GM12878 (cell line): ENCODE results near the gene BLOC1S5. TPM values are rescaled to one million over a fixed set of nuclear protein-coding genes. Genes with fewer than 3 reads are reported as not detected.

Source experiments
- ATAC-seq: fragments of 200-7000 bp; cut with Tn5 transposase; 3 replicates; pipeline ENCODE4 v1.9.1; 2020; ENCODE audit warnings: mild to moderate bottlenecking, moderate library complexity
- BruUV-seq: library from RNA; stranded (reverse); fragments of 400-500 nt; replicated peaks from 2 replicates; lab custom pipeline; 2021; lab: Mats Ljungman, UMichigan
- CTCF ChIA-PET: fragments of 300-600 bp; sonication (Branson Sonifier 250); formaldehyde crosslinking; extraction: SDS; loops from one replicate; lab custom pipeline; 2021; ENCODE audit warnings: inconsistent platforms; lab: Yijun Ruan, JAX
- POLR2A ChIA-PET: fragments of 350-600 bp; formaldehyde crosslinking; extraction: SDS; loops from one replicate; lab custom pipeline; 2021; ENCODE audit warnings: inconsistent platforms; lab: Charles Lee
- RAD21 ChIA-PET: fragments of 300-600 bp; sonication (Branson Sonifier 250); formaldehyde crosslinking; loops from one replicate; lab custom pipeline; 2023; ENCODE audit warnings: antibody characterized with exemption; ENCODE audit not compliant: unreplicated experiment; lab: Charles Lee
- SMC1A ChIA-PET: fragments of 300-600 bp; sonication (Branson Sonifier 250); formaldehyde crosslinking; loops from one replicate; lab custom pipeline; 2023; ENCODE audit not compliant: unreplicated experiment, uncharacterized antibody; lab: Charles Lee
- DNase-seq: peaks from one replicate; pipeline ENCODE4 v3.0.0-alpha.2; 2011; ENCODE audit warnings: low read depth, low spot score
- FAIRE-seq: peaks from 3 replicates; lab custom pipeline; 2011; peaks lifted over from hg19 to GRCh38; lab: Jason Lieb, UNC
- H2AFZ ChIP-seq: 2 replicates; pipeline ENCODE4 v1.6.0; 2011; ENCODE audit warnings: low read depth, low read length, control low read depth; ENCODE audit not compliant: control insufficient read depth
- H3K27ac ChIP-seq: 2 replicates; pipeline ENCODE4 v1.5.1; 2011; ENCODE audit warnings: control low read depth; ENCODE audit not compliant: control insufficient read depth, insufficient read depth
- H3K27me3 ChIP-seq, 2 experiments: replicated peaks in 1 of 2; 2 replicates each; pipeline versions ENCODE4 v1.6.0 to v1.6.1; 2011; ENCODE audit warnings: low read length in 1 of 2; ENCODE audit not compliant: control insufficient read depth in 2 of 2, insufficient read depth in 2 of 2
- H3K36me3 ChIP-seq, 2 experiments: 2 replicates each; pipeline ENCODE4 v1.5.1; 2011; ENCODE audit warnings: low read length in 1 of 2; ENCODE audit not compliant: control insufficient read depth in 2 of 2, insufficient read depth in 2 of 2
- H3K4me1 ChIP-seq: 2 replicates; pipeline ENCODE4 v1.6.1; 2011; ENCODE audit warnings: mild to moderate bottlenecking, low read length, moderate library complexity, mixed read lengths; ENCODE audit not compliant: control insufficient read depth, insufficient read depth
- H3K4me2 ChIP-seq: 2 replicates; pipeline ENCODE4 v1.6.0; 2011; ENCODE audit warnings: control low read depth; ENCODE audit not compliant: control insufficient read depth, insufficient read depth
- H3K4me3 ChIP-seq: fragments of 200-600 bp; sonication (generic); 2 replicates; pipeline ENCODE4 v1.5.1; 2016
- H3K79me2 ChIP-seq: 2 replicates; pipeline ENCODE4 v1.6.0; 2011; ENCODE audit warnings: low read length; ENCODE audit not compliant: control insufficient read depth, insufficient read depth
- H3K9ac ChIP-seq: 2 replicates; pipeline ENCODE4 v1.8.0; 2011; ENCODE audit warnings: low read length, control low read depth, mixed read lengths; ENCODE audit not compliant: control insufficient read depth, insufficient read depth
- H3K9me3 ChIP-seq: replicated peaks from 3 replicates; pipeline ENCODE4 v1.5.1; 2011; ENCODE audit warnings: mild to moderate bottlenecking, low read length; ENCODE audit not compliant: control insufficient read depth, insufficient read depth
- H4K20me1 ChIP-seq: 2 replicates; pipeline ENCODE4 v1.6.0; 2011; ENCODE audit not compliant: control insufficient read depth, insufficient read depth
- EGR1 ChIP-seq, 2 experiments: IDR thresholded peaks; 1 replicate in 1 of 2; 2 replicates in 1 of 2; pipeline ENCODE4 v1.6.1; 2011 to 2012; ENCODE audit warnings: low read depth in 2 of 2, low read length in 2 of 2, borderline replicate concordance in 1 of 2, mild to moderate bottlenecking in 1 of 2, moderate library complexity in 1 of 2
- ESRRA ChIP-seq: IDR thresholded peaks from 2 replicates; pipeline ENCODE4 v1.6.1; 2012; ENCODE audit warnings: mild to moderate bottlenecking, low read length, improper control_type of control experiment
- GATAD2B ChIP-seq: fragments of 450-650 bp; conservative IDR thresholded peaks from 2 replicates; pipeline ENCODE4 v1.6.1; 2017; ENCODE audit warnings: low read depth, mild to moderate bottlenecking, moderate library complexity
- JUNB ChIP-seq: IDR thresholded peaks from 2 replicates; pipeline ENCODE4 v1.6.1; 2016; ENCODE audit warnings: antibody characterized with exemption, mild to moderate bottlenecking
- MLLT1 ChIP-seq: fragments of 450-650 bp; IDR thresholded peaks from 2 replicates; pipeline ENCODE4 v1.6.1; 2016; ENCODE audit warnings: mild to moderate bottlenecking
- MYB ChIP-seq: fragments of 150-350 bp; IDR thresholded peaks from 2 replicates; pipeline ENCODE4 v1.6.1; 2014; ENCODE audit warnings: mild to moderate bottlenecking, low read depth, low read length, borderline replicate concordance
- MYC ChIP-seq: IDR thresholded peaks from 2 replicates; pipeline ENCODE4 v1.6.1; 2011; ENCODE audit warnings: mild to moderate bottlenecking, low read length, moderate library complexity, inconsistent platforms; ENCODE audit not compliant: insufficient read depth, insufficient replicate concordance, insufficient read length, severe bottlenecking
- NFYB ChIP-seq: IDR thresholded peaks from 2 replicates; pipeline ENCODE4 v1.6.1; 2011; ENCODE audit warnings: low read depth, mild to moderate bottlenecking, low read length, improper control_type of control experiment, moderate library complexity; ENCODE audit not compliant: insufficient read depth
- SKIL ChIP-seq: fragments of 450-650 bp; IDR thresholded peaks from 2 replicates; pipeline ENCODE4 v1.6.1; 2017; ENCODE audit warnings: mild to moderate bottlenecking, low read depth, inconsistent platforms; ENCODE audit not compliant: poor library complexity, severe bottlenecking
- SREBF2 ChIP-seq: IDR thresholded peaks from 2 replicates; pipeline ENCODE4 v1.6.1; 2012; ENCODE audit warnings: mild to moderate bottlenecking, low read length
- ZBED1 ChIP-seq: IDR thresholded peaks from 2 replicates; pipeline ENCODE4 v1.6.1; 2016; ENCODE audit warnings: borderline replicate concordance
- ZBTB4 ChIP-seq: fragments of 450-650 bp; formaldehyde crosslinking; IDR thresholded peaks from 2 replicates; pipeline ENCODE4 v1.4.0; 2022; ENCODE audit warnings: mild to moderate bottlenecking, moderate library complexity
- WGBS: methylation state at CpG from one replicate; pipeline ENCODE4 v1.1.6; 2016; ENCODE audit warnings: low lambda C conversion rate; ENCODE audit not compliant: insufficient replicate concordance, insufficient coverage; ENCODE audit errors: missing lambda C conversion rate; 5-methylcytosine and 5-hydroxymethylcytosine counted together
- in situ Hi-C: fragments of 300-500 bp; cut with MboI; formaldehyde crosslinking; loops from 9 replicates; pipeline ENCODE4 v1.14.3; 2018; ENCODE audit warnings: mixed read lengths
- intact Hi-C: fragments of 100-400 bp; cut with micrococcal nuclease; formaldehyde crosslinking; loops from one replicate; pipeline ENCODE4 v1.14.2; 2022; ENCODE audit not compliant: unreplicated experiment
- polyA plus RNA-seq, 11 experiments: library from polyadenylated mRNA; depleted of rRNA in 4 of 11; unstranded in 6 of 11; stranded (reverse) in 5 of 11; fragments of >200 nt; fragmentation: Nextera tagmentation in 4 of 11; fragmentation: Illumina TruSeq in 1 of 11; extraction: Ambion mirVana in 4 of 11; extraction: Trizol in 1 of 11; gene quantifications; 1 replicate in 1 of 11; 2 replicates in 10 of 11; pipeline versions ENCODE4 v1.2.1 to v1.2.3, GENCODE V29; 2011 to 2016; ENCODE audit warnings: inconsistent platforms in 2 of 11, missing spikeins in 2 of 11, low read depth in 1 of 11
- total RNA-seq, 4 experiments: library from RNA; depleted of rRNA in 3 of 4; stranded (reverse); fragments of >200 nt in 3 of 4; fragmentation: Illumina TruSeq in 1 of 4; extraction: Trizol in 1 of 4; gene quantifications; 2 replicates each; pipeline versions ENCODE4 v1.2.1 to v1.2.3, GENCODE V29; 2013 to 2021

BLOC1S5 gene
- total and polyA plus RNA-seq, 10 of the 15 experiments (the other 5 are each of a cell fraction or from before 2014, with no cell fraction given): 4.3 to 22.2 (median 16.1) TPM

GRCh38 chr6:8080362-8081151 is 16.4 kb upstream of the BLOC1S5 start (continued):
- no peak for TF ChIP-seq NFYB
- no peak for TF ChIP-seq ZBED1
- no peak for TF ChIP-seq JUNB
- TF ChIP-seq MYC: no peak
- TF ChIP-seq ESRRA: no peak

GRCh38 chr6:8079126-8079525 is 14.9 kb upstream of the BLOC1S5 start:
- POLR2A ChIA-PET: no interaction called here
- no TSS peak for BruUV-seq
- Histone ChIP-seq H3K36me3 (peaks cover 0 to 12% of the 10 kb centered on the region in 2 experiments; a peak in 3 of 4 replicates), H3K27ac (no peak overlapping the region), H3K9ac (no peak overlapping the region), H3K4me3 (no peak overlapping the region), H2AFZ (no peak overlapping the region), H3K27me3 (no peaks in the 10 kb centered on the region), H3K4me2 (no peak overlapping the region)
- WGBS: 94% methylated on average over 2 of the region's 2 CpGs
- DNase-seq (no peak), FAIRE-seq (no peak)
- SMC1A ChIA-PET: interaction anchor here (0.8 to 1.3 kb wide), 2 partner anchors 9 to 14 kb away, joined by 3 read pairs; no protein-coding TSS in a partner anchor
- in situ Hi-C loops: no loop called here
- intact Hi-C loops: no loop called here
- RAD21 ChIA-PET: no interaction called here
- no peak for TF ChIP-seq MYB
- no peak for TF ChIP-seq SKIL
- no peak for TF ChIP-seq EGR1 (IDR thresholded peaks at IDR 0.05; ENCODE audit: borderline replicate concordance in 1 of 2, low read depth in 2 of 2, low read length in 2 of 2)
- no peak for TF ChIP-seq GATAD2B
- TF ChIP-seq MLLT1: no peak
- no peak for TF ChIP-seq ZBTB4 (CRISPR knock-in tag)
- TF ChIP-seq SREBF2: no peak
- TF ChIP-seq, all 136 proteins: peak for 0
- ATAC-seq: no peak
- no peaks in the 10 kb centered on the region for H4K20me1 ChIP-seq
- no peaks in the 10 kb centered on the region for H3K9me3 ChIP-seq
- H3K79me2 ChIP-seq: no peaks in the 10 kb centered on the region; the same call in 1 of the 2 replicates
- H3K4me1 ChIP-seq: peaks cover 3% of the 10 kb centered on the region; the same call in 1 of the 2 replicates
- CTCF ChIA-PET: interaction anchor here (1.0 to 1.6 kb wide), 3 partner anchors 14 to 23 kb away, joined by 3 to 4 read pairs (median 3); partner anchors contain the start of gene EEF1E1
